NB4 (cell line): ENCODE data around the gene CFAP52.
A peak's percentile ranks its signal among the peaks of the same experiment; 100 is the strongest.

Experiments used
- DNase-seq: peaks from one replicate; pipeline ENCODE4 v3.0.0; 2010; ENCODE audit warnings: low read depth
- H3K4me3 ChIP-seq: one replicate; pipeline ENCODE4 v1.5.1; 2011; ENCODE audit warnings: mild to moderate bottlenecking, low read depth, low read length, moderate library complexity
- CTCF ChIP-seq: IDR thresholded peaks from one replicate; pipeline ENCODE4 v1.5.1; 2012; ENCODE audit warnings: low read depth, low read length
- MAX ChIP-seq: IDR thresholded peaks from 2 replicates; pipeline ENCODE4 v1.6.1; 2011; ENCODE audit warnings: low read depth, low read length
- MYC ChIP-seq: IDR thresholded peaks from 2 replicates; pipeline ENCODE4 v1.6.1; 2011; ENCODE audit warnings: low read depth, low read length
- POLR2A ChIP-seq: IDR thresholded peaks from 2 replicates; pipeline ENCODE4 v1.6.1; 2011; ENCODE audit warnings: mild to moderate bottlenecking; ENCODE audit not compliant: insufficient read length; ENCODE audit errors: extremely low read depth

CFAP52 gene

GRCh38 chr17:9676084-9676483, 99.6 kb downstream of the CFAP52 start:
- no peak overlapping the region for H3K4me3 ChIP-seq
- peak; percentile 18 for DNase-seq
- TF ChIP-seq MAX (no peak), MYC (no peak), POLR2A (no peak), CTCF (peak; percentile 21)

- TF ChIP-seq MAX (no peak), POLR2A (no peak)
- no peak for DNase-seq
- H3K4me3 ChIP-seq: no peak overlapping the region
These were observed 100.4 kb downstream of the CFAP52 start for GRCh38 chr17:9676820-9677310.

GRCh38 chr17:9677411-9677810, 101.0 kb downstream of the CFAP52 start:
- no peak for DNase-seq
- H3K4me3 ChIP-seq: no peak overlapping the region
- TF ChIP-seq MYC: no peak
- no peak for TF ChIP-seq CTCF
- no peak for TF ChIP-seq MAX
- TF ChIP-seq POLR2A: no peak

GRCh38 chr17:9677896-9678295, 101.5 kb downstream of the CFAP52 start:
- no peak overlapping the region for H3K4me3 ChIP-seq
- DNase-seq: no peak
- TF ChIP-seq POLR2A (no peak), CTCF (no peak), MYC (no peak), MAX (no peak)

GRCh38 chr17:9684955-9685621, 108.6 kb downstream of the CFAP52 start:
- no peak overlapping the region for H3K4me3 ChIP-seq
- TF ChIP-seq CTCF (no peak), MYC (no peak), POLR2A (no peak), MAX (no peak)
- no peak for DNase-seq
